Caco-2 (cell line): ENCODE results near the gene MRGPRF. TPM values are rescaled to one million over a fixed set of nuclear protein-coding genes. Genes with fewer than 3 reads are reported as not detected.

Experiments
- BruUV-seq: library from RNA; stranded (reverse); fragments of 400-500 nt; replicated peaks from 2 replicates; lab custom pipeline; 2021; lab: Mats Ljungman, UMichigan
- CTCF ChIA-PET: fragments of 300-600 bp; sonication (Branson Sonifier 250); formaldehyde crosslinking; loops from one replicate; lab custom pipeline; 2022; ENCODE audit warnings: antibody characterized with exemption; lab: Charles Lee
- POLR2A ChIA-PET: fragments of 300-600 bp; sonication (Branson Sonifier 250); formaldehyde crosslinking; loops from one replicate; lab custom pipeline; 2022; ENCODE audit warnings: antibody characterized with exemption; lab: Charles Lee
- DNase-seq, 2 experiments: peaks; one replicate each; pipeline versions ENCODE4 v3.0.0 to v3.0.0-alpha.2; 2020 to 2022
- H3K27me3 ChIP-seq: replicated peaks from 2 replicates; pipeline ENCODE4 v1.6.0; 2011; ENCODE audit warnings: low read length; ENCODE audit not compliant: control insufficient read depth, insufficient read depth
- H3K36me3 ChIP-seq: 2 replicates; pipeline ENCODE4 v1.5.1; 2011; ENCODE audit warnings: low read length; ENCODE audit not compliant: control insufficient read depth, insufficient read depth
- H3K4me1 ChIP-seq: fragments of 250-450 bp; sonication (Bioruptor Pico); 2 replicates; pipeline ENCODE4 v1.5.1; 2020; ENCODE audit warnings: mild to moderate bottlenecking
- H3K4me3 ChIP-seq: 2 replicates; pipeline ENCODE4 v1.5.1; 2011; ENCODE audit warnings: low read depth, mild to moderate bottlenecking, control low read depth, low read length
- H3K9me3 ChIP-seq: fragments of 250-450 bp; sonication (Bioruptor Pico); 2 replicates; pipeline ENCODE4 v1.5.1; 2020; ENCODE audit warnings: mild to moderate bottlenecking, moderate library complexity
- H3K27ac Mint-ChIP-seq: one replicate; pipeline ENCODE4 v1.8.0; 2022; ENCODE audit warnings: mixed read lengths; ENCODE audit not compliant: unreplicated experiment
- H3K27me3 Mint-ChIP-seq: one replicate; pipeline ENCODE4 v1.8.0; 2022; ENCODE audit warnings: mixed read lengths; ENCODE audit not compliant: insufficient read depth, unreplicated experiment
- H3K36me3 Mint-ChIP-seq: one replicate; pipeline ENCODE4 v1.8.0; 2022; ENCODE audit warnings: mild to moderate bottlenecking, mixed read lengths; ENCODE audit not compliant: insufficient read depth, unreplicated experiment
- H3K4me1 Mint-ChIP-seq: one replicate; pipeline ENCODE4 v1.8.0; 2022; ENCODE audit warnings: low read depth, mixed read lengths; ENCODE audit not compliant: unreplicated experiment
- H3K4me3 Mint-ChIP-seq: one replicate; pipeline ENCODE4 v1.8.0; 2022; ENCODE audit warnings: mild to moderate bottlenecking, moderate library complexity, mixed read lengths; ENCODE audit not compliant: unreplicated experiment
- H3K9me3 Mint-ChIP-seq: one replicate; pipeline ENCODE4 v1.8.0; 2022; ENCODE audit warnings: mixed read lengths; ENCODE audit not compliant: unreplicated experiment
- intact Hi-C: fragments of 100-400 bp; cut with micrococcal nuclease; formaldehyde crosslinking; loops from one replicate; pipeline ENCODE4 v1.10.0; 2022; ENCODE audit not compliant: unreplicated experiment
- total RNA-seq: library from RNA; stranded (reverse); gene quantifications from 2 replicates; pipeline ENCODE4 v1.2.3, GENCODE V29; 2022
- TF ChIP-seq, protein P1 (sequence below), 2 experiments: fragments of 200-600 bp in 1 of 2; IDR thresholded peaks; 1 replicate in 1 of 2; 2 replicates in 1 of 2; pipeline versions ENCODE4 v1.5.1 to v1.8.0; 2011 to 2022; ENCODE audit warnings: antibody characterized with exemption in 1 of 2, control low read depth in 1 of 2, inconsistent platforms in 1 of 2, low read depth in 1 of 2, low read length in 1 of 2, mild to moderate bottlenecking in 1 of 2, moderate library complexity in 1 of 2; ENCODE audit not compliant: insufficient read depth in 1 of 2, severe bottlenecking in 1 of 2, unreplicated experiment in 1 of 2

Gene MRGPRF
- total RNA-seq, 1 experiment from 2014 or later, result 0.14 TPM

- Mint-ChIP-seq H3K27me3 (no peaks in the 10 kb centered on the region), H3K27ac (no peak overlapping the region)
- no peak overlapping the region for H3K4me3 ChIP-seq
Observed at GRCh38 chr11:69024509-69024908, 11.5 kb upstream of the MRGPRF start.

GRCh38 chr11:69022260-69022659 lies 9.2 kb upstream of the MRGPRF start:
- CTCF ChIA-PET, result interaction anchor here (0.6 to 0.9 kb wide), 2 partner anchors 14 to 634 kb away, joined by 3 read pairs; no protein-coding TSS in a partner anchor
- BruUV-seq, result no TSS peak

More at GRCh38 chr11:69024509-69024908, 11.5 kb upstream of the MRGPRF start:
- H3K9me3 Mint-ChIP-seq, result no peaks in the 10 kb centered on the region
- no peaks in the 10 kb centered on the region for H3K4me1 Mint-ChIP-seq
- no TSS peak for BruUV-seq
- ChIA-PET CTCF (interaction anchor here (0.7 kb wide), 1 partner anchor 302 kb away, joined by 3 read pairs; no protein-coding TSS in a partner anchor), POLR2A (no interaction called here)
- no peaks in the 10 kb centered on the region for H3K36me3 ChIP-seq
- H3K4me3 Mint-ChIP-seq, result no peak overlapping the region
- no peaks in the 10 kb centered on the region for H3K27me3 ChIP-seq
- DNase-seq, result no peak
- no peaks in the 10 kb centered on the region for H3K36me3 Mint-ChIP-seq
- H3K9me3 ChIP-seq, result no peaks in the 10 kb centered on the region
- TF ChIP-seq, protein P1, sequence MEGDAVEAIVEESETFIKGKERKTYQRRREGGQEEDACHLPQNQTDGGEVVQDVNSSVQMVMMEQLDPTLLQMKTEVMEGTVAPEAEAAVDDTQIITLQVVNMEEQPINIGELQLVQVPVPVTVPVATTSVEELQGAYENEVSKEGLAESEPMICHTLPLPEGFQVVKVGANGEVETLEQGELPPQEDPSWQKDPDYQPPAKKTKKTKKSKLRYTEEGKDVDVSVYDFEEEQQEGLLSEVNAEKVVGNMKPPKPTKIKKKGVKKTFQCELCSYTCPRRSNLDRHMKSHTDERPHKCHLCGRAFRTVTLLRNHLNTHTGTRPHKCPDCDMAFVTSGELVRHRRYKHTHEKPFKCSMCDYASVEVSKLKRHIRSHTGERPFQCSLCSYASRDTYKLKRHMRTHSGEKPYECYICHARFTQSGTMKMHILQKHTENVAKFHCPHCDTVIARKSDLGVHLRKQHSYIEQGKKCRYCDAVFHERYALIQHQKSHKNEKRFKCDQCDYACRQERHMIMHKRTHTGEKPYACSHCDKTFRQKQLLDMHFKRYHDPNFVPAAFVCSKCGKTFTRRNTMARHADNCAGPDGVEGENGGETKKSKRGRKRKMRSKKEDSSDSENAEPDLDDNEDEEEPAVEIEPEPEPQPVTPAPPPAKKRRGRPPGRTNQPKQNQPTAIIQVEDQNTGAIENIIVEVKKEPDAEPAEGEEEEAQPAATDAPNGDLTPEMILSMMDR (IDR thresholded peaks at IDR 0.05; ENCODE audit: insufficient read depth in 1 of 2, low read depth in 1 of 2, low read length in 1 of 2, severe bottlenecking in 1 of 2, unreplicated experiment in 1 of 2), result no peak
- peaks cover 8% of the 10 kb centered on the region for H3K4me1 ChIP-seq
- intact Hi-C loops, result loop anchor here (2.0 kb wide), 1 partner anchor 50 kb away; no protein-coding TSS in a partner anchor

GRCh38 chr11:69018924-69019323 lies 5.9 kb upstream of the MRGPRF start:
- Histone ChIP-seq H3K4me1 (peaks cover 11% of the 10 kb centered on the region), H3K36me3 (no peaks in the 10 kb centered on the region), H3K4me3 (no peak overlapping the region), H3K27me3 (no peaks in the 10 kb centered on the region), H3K9me3 (no peaks in the 10 kb centered on the region)
- ChIA-PET CTCF (no interaction called here), POLR2A (interaction anchor here (0.9 kb wide), 1 partner anchor 30 kb away, joined by 3 read pairs; no protein-coding TSS in a partner anchor)
- no peaks in the 10 kb centered on the region for H3K27me3 Mint-ChIP-seq
- TF ChIP-seq, protein P1 (IDR thresholded peaks at IDR 0.05; ENCODE audit: insufficient read depth in 1 of 2, low read depth in 1 of 2, low read length in 1 of 2, severe bottlenecking in 1 of 2, unreplicated experiment in 1 of 2), result no peak
- DNase-seq, result no peak
- intact Hi-C loops, result no loop called here
- H3K4me1 Mint-ChIP-seq, result no peaks in the 10 kb centered on the region
- no peak overlapping the region for H3K4me3 Mint-ChIP-seq
- no TSS peak for BruUV-seq
- peaks cover 6% of the 10 kb centered on the region for H3K36me3 Mint-ChIP-seq
- no peak overlapping the region for H3K27ac Mint-ChIP-seq
- peaks cover 10% of the 10 kb centered on the region for H3K9me3 Mint-ChIP-seq

More at GRCh38 chr11:69022260-69022659, 9.2 kb upstream of the MRGPRF start:
- Histone ChIP-seq H3K4me3 (no peak overlapping the region), H3K27me3 (no peaks in the 10 kb centered on the region), H3K4me1 (no peaks in the 10 kb centered on the region), H3K9me3 (no peaks in the 10 kb centered on the region), H3K36me3 (no peaks in the 10 kb centered on the region)
- H3K27me3 Mint-ChIP-seq, result no peaks in the 10 kb centered on the region
- POLR2A ChIA-PET, result interaction anchor here (0.7 kb wide), 1 partner anchor 42 kb away, joined by 3 read pairs; no protein-coding TSS in a partner anchor
- H3K27ac Mint-ChIP-seq, result no peak overlapping the region
- H3K36me3 Mint-ChIP-seq, result no peaks in the 10 kb centered on the region
- TF ChIP-seq, protein P1 (IDR thresholded peaks at IDR 0.05; ENCODE audit: insufficient read depth in 1 of 2, low read depth in 1 of 2, low read length in 1 of 2, severe bottlenecking in 1 of 2, unreplicated experiment in 1 of 2), result no peak
- intact Hi-C loops, result no loop called here
- no peaks in the 10 kb centered on the region for H3K9me3 Mint-ChIP-seq
- H3K4me1 Mint-ChIP-seq, result no peaks in the 10 kb centered on the region
- no peak for DNase-seq
- no peak overlapping the region for H3K4me3 Mint-ChIP-seq
